HepG2 (cell line): Measurements from ENCODE around the gene NDOR1. TPM values are rescaled to one million over a fixed set of nuclear protein-coding genes. Genes with fewer than 3 reads are reported as not detected.

Experiments
- CHD2 ChIP-seq: IDR thresholded peaks from 2 replicates; pipeline ENCODE4 v1.6.1; 2011; ENCODE audit warnings: low read depth, low read length, improper control_type of control experiment
- CREB1 ChIP-seq, 2 experiments: fragments of 450-650 bp in 1 of 2; IDR thresholded peaks; 2 replicates each; pipeline ENCODE4 v1.6.1; 2016 to 2017; ENCODE audit warnings: control low read depth in 1 of 2, mild to moderate bottlenecking in 1 of 2, missing compliant biosample characterization in 1 of 2, missing genetic modification characterization in 1 of 2
- ETS1 ChIP-seq: sonication (generic); formaldehyde crosslinking; IDR thresholded peaks from 2 replicates; pipeline ENCODE4 v1.4.0; 2020; ENCODE audit warnings: missing genetic modification reagents
- FOSL2 ChIP-seq: sonication (generic); formaldehyde crosslinking; IDR thresholded peaks from 2 replicates; pipeline ENCODE4 v1.4.0; 2020; ENCODE audit warnings: missing genetic modification reagents
- HOXA7 ChIP-seq: sonication (generic); formaldehyde crosslinking; IDR thresholded peaks from 2 replicates; pipeline ENCODE4 v1.8.1; 2022; ENCODE audit warnings: mild to moderate bottlenecking, missing genetic modification reagents, moderate library complexity
- JARID2 ChIP-seq: sonication (generic); formaldehyde crosslinking; IDR thresholded peaks from 2 replicates; pipeline ENCODE4 v1.8.1; 2023; ENCODE audit warnings: missing genetic modification reagents, inconsistent platforms; ENCODE audit not compliant: insufficient replicate concordance
- KIAA2018 ChIP-seq: sonication (generic); formaldehyde crosslinking; IDR thresholded peaks from 2 replicates; pipeline ENCODE4 v1.5.0; 2020; ENCODE audit warnings: mild to moderate bottlenecking, missing genetic modification reagents, borderline replicate concordance
- PHF5A ChIP-seq: IDR thresholded peaks from one replicate; pipeline ENCODE4 v1.6.1; 2018; ENCODE audit warnings: low read depth, missing genetic modification reagents; ENCODE audit not compliant: unreplicated experiment
- RAD21 ChIP-seq: fragments of 450-650 bp; formaldehyde crosslinking; IDR thresholded peaks from 2 replicates; pipeline ENCODE4 v1.5.0; 2020; ENCODE audit warnings: mild to moderate bottlenecking
- SOX13 ChIP-seq, 3 experiments: fragments of 450-650 bp in 1 of 3; sonication (generic) in 1 of 3; formaldehyde crosslinking in 1 of 3; IDR thresholded peaks in 2 of 3; conservative IDR thresholded peaks in 1 of 3; 2 replicates each; pipeline versions ENCODE4 v1.5.0 to v1.6.1; 2016 to 2020; ENCODE audit warnings: antibody characterized with exemption in 1 of 3, mild to moderate bottlenecking in 1 of 3, missing compliant biosample characterization in 1 of 3, missing genetic modification reagents in 1 of 3, moderate library complexity in 1 of 3
- YY1 ChIP-seq: IDR thresholded peaks from 2 replicates; pipeline ENCODE4 v1.6.1; 2011; ENCODE audit warnings: low read length, low read depth, moderate library complexity, mild to moderate bottlenecking; ENCODE audit not compliant: insufficient read depth, insufficient replicate concordance
- ZFY ChIP-seq: sonication (generic); formaldehyde crosslinking; IDR thresholded peaks from 2 replicates; pipeline ENCODE4 v1.4.0; 2020; ENCODE audit warnings: missing genetic modification reagents
- ZNF17 ChIP-seq: sonication (generic); formaldehyde crosslinking; IDR thresholded peaks from 2 replicates; pipeline ENCODE4 v1.5.0; 2020; ENCODE audit warnings: mild to moderate bottlenecking, missing genetic modification reagents
- ZNF235 ChIP-seq: sonication (generic); formaldehyde crosslinking; IDR thresholded peaks from 2 replicates; pipeline ENCODE4 v1.8.1; 2023; ENCODE audit warnings: mild to moderate bottlenecking, missing genetic modification reagents, borderline replicate concordance
- ZNF24 ChIP-seq: fragments of 450-650 bp; IDR thresholded peaks from 2 replicates; pipeline ENCODE4 v1.6.1; 2017; ENCODE audit warnings: antibody characterized with exemption, mild to moderate bottlenecking
- ZNF513 ChIP-seq: sonication (generic); formaldehyde crosslinking; conservative IDR thresholded peaks from 2 replicates; pipeline ENCODE4 v1.5.0; 2020; ENCODE audit warnings: missing genetic modification reagents
- ZNF7 ChIP-seq: IDR thresholded peaks from 2 replicates; pipeline ENCODE4 v1.6.1; 2016; ENCODE audit warnings: missing biosample characterization, missing genetic modification reagents
- ZNF761 ChIP-seq: sonication (generic); formaldehyde crosslinking; conservative IDR thresholded peaks from 2 replicates; pipeline ENCODE4 v1.4.0; 2020; ENCODE audit warnings: mild to moderate bottlenecking, missing genetic modification reagents
- polyA plus RNA-seq, 8 experiments: library from polyadenylated mRNA; depleted of rRNA in 3 of 8; stranded (reverse) in 7 of 8; unstranded in 1 of 8; fragments of >200 nt; fragmentation: Illumina TruSeq in 4 of 8; extraction: Trizol in 4 of 8; gene quantifications; 2 replicates each; pipeline versions ENCODE4 v1.2.1 to v1.2.3, GENCODE V29; 2011 to 2016; ENCODE audit warnings: low read depth in 4 of 8, missing spikeins in 1 of 8, mixed read lengths in 1 of 8; ENCODE audit not compliant: insufficient read depth in 1 of 8
- total RNA-seq, 5 experiments: library from RNA; depleted of rRNA; stranded (reverse); fragments of >200 nt; fragmentation: Illumina TruSeq; extraction: Trizol; gene quantifications; 2 replicates each; pipeline ENCODE4 v1.2.3, GENCODE V29; 2016; ENCODE audit warnings: low read depth in 1 of 5

NDOR1 gene
- total and polyA plus RNA-seq, 2 of the 13 experiments (the other 11 are each of a cell fraction or from before 2014, with no cell fraction given), result 3.6 to 8.7 TPM

- TF ChIP-seq CREB1 (IDR thresholded peaks at IDR 0.05), result peak; percentile 81
- no peak for TF ChIP-seq CREB1 (CRISPR knock-in tag; IDR thresholded peaks at IDR 0.05)
- TF ChIP-seq FOSL2 (CRISPR knock-in tag), result peak; percentile 58
- TF ChIP-seq KIAA2018 (CRISPR knock-in tag), result no peak
- TF ChIP-seq YY1, result peak; percentile 91
- no peak for TF ChIP-seq ZNF7 (CRISPR knock-in tag)
- no peak for TF ChIP-seq ZNF24
- no peak; the same call in 1 of the 2 replicates for TF ChIP-seq ZFY
- no peak for TF ChIP-seq ZNF17 (CRISPR knock-in tag)
- 0 out of 2 replicates have a peak, but pooled peaks have one; percentile 16 for TF ChIP-seq ETS1
- TF ChIP-seq RAD21 (CRISPR knock-in tag), result peak; percentile 69
- TF ChIP-seq PHF5A (CRISPR knock-in tag), result no peak
- peak; percentile 62; the same call in 1 of the 2 replicates for TF ChIP-seq SOX13 (IDR thresholded peaks at IDR 0.05)
- peak in 1 of 2 experiments; percentile 37; a peak in 1 of 4 replicates for TF ChIP-seq SOX13 (CRISPR knock-in tag; conservative IDR thresholded peaks at IDR 0.05 in 1 of 2, IDR thresholded peaks at IDR 0.05 in 1 of 2)
- 0 out of 2 replicates have a peak, but pooled peaks have one; percentile 76 for TF ChIP-seq ZNF513 (CRISPR knock-in tag)
- TF ChIP-seq JARID2 (CRISPR knock-in tag), result peak; percentile 31
- peak; percentile 81 for TF ChIP-seq CHD2
- TF ChIP-seq ZNF761 (CRISPR knock-in tag), result no peak; the same call in 1 of the 2 replicates
- TF ChIP-seq ZNF235, result 0 out of 2 replicates have a peak, but pooled peaks have one; percentile 59
- no peak for TF ChIP-seq HOXA7 (CRISPR knock-in tag)
Observed at GRCh38 chr9:137240841-137241489, 35.5 kb downstream of the NDOR1 start, which contains the start of gene TUBB4B (continued).
